ENCODE measurements around the gene COL9A3.

The COL9A3 gene

DNA sequence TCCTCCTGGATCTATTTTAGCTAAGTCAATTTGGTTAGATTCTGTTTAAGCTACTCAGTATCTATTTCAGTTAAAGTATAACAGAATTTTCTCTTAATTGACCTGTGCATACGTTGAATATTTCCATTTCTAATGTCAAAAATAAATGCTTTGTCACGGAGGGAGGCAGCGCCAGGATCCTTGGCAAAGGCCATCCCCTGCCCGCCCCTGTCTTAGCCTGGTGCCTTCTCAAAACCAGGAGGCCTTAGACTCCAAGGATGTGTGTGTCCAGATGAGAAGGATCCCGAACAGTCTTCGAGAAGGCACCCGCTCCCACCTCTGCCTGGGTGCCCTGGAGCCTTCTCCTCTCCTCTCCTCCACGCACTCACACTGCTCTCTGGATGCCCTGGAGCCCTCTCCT, 22.4 kb downstream of the COL9A3 start:
- Histone ChIP-seq H2AFZ (ENCODE audit: low read length) (no peak overlapping the region), H3K27ac (ENCODE audit: low read length) (no peak overlapping the region), H3K4me3 (ENCODE audit: low read length) (no peak overlapping the region), H3K9me3 (replicated peaks; ENCODE audit: insufficient read depth, low read length) (no peaks in the 10 kb centered on the region), H3K9me2 (replicated peaks; ENCODE audit: insufficient read depth, low read length) (no peaks in the 10 kb centered on the region), H3K27me3 (replicated peaks; ENCODE audit: insufficient read depth, low read length) (peaks cover 40% of the 10 kb centered on the region), H3K4me1 (ENCODE audit: low read length) (no peaks in the 10 kb centered on the region), H3K36me3 (replicated peaks; ENCODE audit: insufficient read depth, low read length) (no peaks in the 10 kb centered on the region), H3K9ac (ENCODE audit: low read length) (no peak overlapping the region), H3F3A (ENCODE audit: insufficient read depth, low read length) (no peaks in the 10 kb centered on the region), H4K20me1 (ENCODE audit: insufficient read depth, low read length) (no peaks in the 10 kb centered on the region), H3K79me2 (ENCODE audit: low read length) (no peaks in the 10 kb centered on the region), H3K4me2 (ENCODE audit: low read depth, low read length) (no peak overlapping the region)
- TF ChIP-seq, protein P1, sequence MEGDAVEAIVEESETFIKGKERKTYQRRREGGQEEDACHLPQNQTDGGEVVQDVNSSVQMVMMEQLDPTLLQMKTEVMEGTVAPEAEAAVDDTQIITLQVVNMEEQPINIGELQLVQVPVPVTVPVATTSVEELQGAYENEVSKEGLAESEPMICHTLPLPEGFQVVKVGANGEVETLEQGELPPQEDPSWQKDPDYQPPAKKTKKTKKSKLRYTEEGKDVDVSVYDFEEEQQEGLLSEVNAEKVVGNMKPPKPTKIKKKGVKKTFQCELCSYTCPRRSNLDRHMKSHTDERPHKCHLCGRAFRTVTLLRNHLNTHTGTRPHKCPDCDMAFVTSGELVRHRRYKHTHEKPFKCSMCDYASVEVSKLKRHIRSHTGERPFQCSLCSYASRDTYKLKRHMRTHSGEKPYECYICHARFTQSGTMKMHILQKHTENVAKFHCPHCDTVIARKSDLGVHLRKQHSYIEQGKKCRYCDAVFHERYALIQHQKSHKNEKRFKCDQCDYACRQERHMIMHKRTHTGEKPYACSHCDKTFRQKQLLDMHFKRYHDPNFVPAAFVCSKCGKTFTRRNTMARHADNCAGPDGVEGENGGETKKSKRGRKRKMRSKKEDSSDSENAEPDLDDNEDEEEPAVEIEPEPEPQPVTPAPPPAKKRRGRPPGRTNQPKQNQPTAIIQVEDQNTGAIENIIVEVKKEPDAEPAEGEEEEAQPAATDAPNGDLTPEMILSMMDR (IDR thresholded peaks at IDR 0.05; ENCODE audit: low read length), result no peak
- no peak for TF ChIP-seq EZH2 (optimal IDR thresholded peaks at IDR 0.05; ENCODE audit: low read depth, low read length)
- no peak for DNase-seq

DNA sequence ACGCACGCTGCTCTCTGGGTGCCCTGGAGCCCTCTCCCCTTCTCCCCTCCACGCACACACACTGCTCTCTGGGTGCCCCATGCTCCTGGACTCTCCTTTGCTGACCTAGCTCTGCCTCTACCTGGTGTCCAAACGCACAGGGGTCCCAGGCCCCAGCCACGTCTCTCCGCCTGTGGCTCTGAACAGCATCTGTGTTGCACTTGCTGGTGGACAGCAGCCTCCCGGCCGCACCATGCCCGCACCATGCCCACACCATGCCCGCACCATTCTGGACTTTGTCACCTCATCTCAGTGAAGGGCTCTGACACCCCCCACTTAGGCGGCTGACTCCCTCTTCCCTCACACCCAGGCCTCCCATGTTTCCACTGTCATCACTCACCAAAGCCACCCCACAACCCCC, 23.0 kb downstream of the COL9A3 start:
- no peaks in the 10 kb centered on the region for H3K36me3 ChIP-seq (replicated peaks; ENCODE audit: insufficient read depth, low read length)

DNA sequence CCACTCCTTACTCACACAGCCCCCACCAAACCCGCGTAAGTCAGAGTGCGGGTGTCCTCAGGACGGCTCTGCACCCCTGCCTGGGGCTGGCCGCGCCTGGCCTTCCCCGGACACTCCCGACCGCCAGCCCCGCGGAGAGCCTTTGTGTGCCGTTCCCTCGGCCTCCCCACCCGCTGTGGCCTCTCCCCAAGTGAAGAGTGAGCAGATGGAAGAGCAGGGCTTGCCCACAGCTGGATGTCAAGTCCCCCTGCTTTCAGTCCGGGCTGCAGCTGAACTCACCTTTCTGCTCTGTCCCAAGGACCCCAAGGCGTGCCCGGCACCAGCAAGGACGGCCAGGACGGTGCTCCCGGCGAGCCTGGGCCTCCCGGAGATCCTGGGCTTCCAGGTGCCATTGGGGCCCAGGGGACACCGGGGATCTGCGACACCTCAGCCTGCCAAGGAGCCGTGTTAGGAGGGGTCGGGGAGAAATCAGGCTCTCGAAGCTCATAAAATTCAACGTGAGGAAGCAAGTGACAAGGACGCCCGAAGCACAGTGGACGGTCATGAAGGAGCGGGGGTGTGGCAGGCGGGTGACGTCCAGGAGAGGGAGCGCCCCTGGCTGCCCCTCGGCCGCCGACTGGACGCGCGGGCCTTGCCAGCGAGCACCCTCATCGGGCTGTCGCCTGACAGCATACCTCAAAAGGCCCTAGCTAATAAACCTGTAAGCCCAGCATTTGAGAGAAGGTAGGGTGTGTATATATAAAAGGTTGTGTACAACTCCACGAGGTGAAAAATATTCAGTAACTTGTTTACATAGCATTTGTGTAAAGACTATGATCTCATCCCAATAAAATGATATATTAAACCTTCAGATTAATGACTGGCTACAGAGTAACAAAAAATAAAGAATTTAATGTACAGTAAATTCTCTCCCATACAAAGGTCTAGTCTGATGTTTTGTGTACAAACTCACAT, 23.7 kb downstream of the COL9A3 start:
- Histone ChIP-seq H3K9me3 (replicated peaks; ENCODE audit: insufficient read depth, low read length) (no peaks in the 10 kb centered on the region), H3K4me1 (ENCODE audit: low read length) (no peaks in the 10 kb centered on the region), H3K9ac (ENCODE audit: low read length) (no peak overlapping the region), H4K20me1 (ENCODE audit: insufficient read depth, low read length) (no peaks in the 10 kb centered on the region), H3K9me2 (replicated peaks; ENCODE audit: insufficient read depth, low read length) (no peaks in the 10 kb centered on the region), H3F3A (ENCODE audit: insufficient read depth, low read length) (no peaks in the 10 kb centered on the region), H3K79me2 (ENCODE audit: low read length) (no peaks in the 10 kb centered on the region), H3K27me3 (replicated peaks; ENCODE audit: insufficient read depth, low read length) (peaks cover 28% of the 10 kb centered on the region), H3K4me3 (ENCODE audit: low read length) (no peak overlapping the region), H3K36me3 (replicated peaks; ENCODE audit: insufficient read depth, low read length) (no peaks in the 10 kb centered on the region), H3K4me2 (ENCODE audit: low read depth, low read length) (no peak overlapping the region), H2AFZ (ENCODE audit: low read length) (no peak overlapping the region), H3K27ac (ENCODE audit: low read length) (no peak overlapping the region)
- DNase-seq, result no peak
- no peak for TF ChIP-seq EZH2phosphoT487 (IDR thresholded peaks at IDR 0.05; ENCODE audit: low read length)
- no peak for TF ChIP-seq EZH2 (optimal IDR thresholded peaks at IDR 0.05; ENCODE audit: low read depth, low read length)
- TF ChIP-seq, protein P1 (IDR thresholded peaks at IDR 0.05; ENCODE audit: low read length), result no peak

More for the DNA sequence above, 23.0 kb downstream of the COL9A3 start:
- H3K9me3 ChIP-seq (replicated peaks; ENCODE audit: insufficient read depth, low read length), result no peaks in the 10 kb centered on the region
- H3K79me2 ChIP-seq (ENCODE audit: low read length), result no peaks in the 10 kb centered on the region
- no peak overlapping the region for H3K4me2 ChIP-seq (ENCODE audit: low read depth, low read length)
- no peaks in the 10 kb centered on the region for H3K9me2 ChIP-seq (replicated peaks; ENCODE audit: insufficient read depth, low read length)
- no peaks in the 10 kb centered on the region for H3F3A ChIP-seq (ENCODE audit: insufficient read depth, low read length)
- no peak for DNase-seq
- no peak overlapping the region for H3K27ac ChIP-seq (ENCODE audit: low read length)
- H3K9ac ChIP-seq (ENCODE audit: low read length), result no peak overlapping the region
- no peaks in the 10 kb centered on the region for H3K4me1 ChIP-seq (ENCODE audit: low read length)
- no peak overlapping the region for H2AFZ ChIP-seq (ENCODE audit: low read length)
- no peak overlapping the region for H3K4me3 ChIP-seq (ENCODE audit: low read length)
- peaks cover 35% of the 10 kb centered on the region for H3K27me3 ChIP-seq (replicated peaks; ENCODE audit: insufficient read depth, low read length)
- no peaks in the 10 kb centered on the region for H4K20me1 ChIP-seq (ENCODE audit: insufficient read depth, low read length)
- TF ChIP-seq, protein P1 (IDR thresholded peaks at IDR 0.05; ENCODE audit: low read length), result no peak
- no peak for TF ChIP-seq EZH2phosphoT487 (IDR thresholded peaks at IDR 0.05; ENCODE audit: low read length)
- no peak for TF ChIP-seq EZH2 (optimal IDR thresholded peaks at IDR 0.05; ENCODE audit: low read depth, low read length)

All from MM.1S (cell line).